PFSK-1 (cell line): ENCODE measurements around the gene PAPLN.

Experiments
- FOXP2 ChIP-seq: optimal IDR thresholded peaks from 2 replicates; pipeline ENCODE3; 2011; ENCODE audit warnings: borderline replicate concordance, control low read depth, inconsistent platforms; ENCODE audit not compliant: insufficient read depth; ENCODE audit errors: extremely low read length, extremely low read depth
- POLR2AphosphoS5 ChIP-seq: IDR thresholded peaks from 2 replicates; pipeline ENCODE4 v1.6.1; 2012; ENCODE audit warnings: low read depth, mild to moderate bottlenecking, control low read depth, low read length, moderate library complexity
- REST ChIP-seq, 2 experiments: IDR thresholded peaks; 2 replicates each; pipeline versions ENCODE4 v1.6.1 to v1.8.0; 2011 to 2012; ENCODE audit warnings: low read depth in 2 of 2, low read length in 2 of 2, control low read depth in 1 of 2, inconsistent platforms in 1 of 2, mild to moderate bottlenecking in 1 of 2, moderate library complexity in 1 of 2; ENCODE audit not compliant: insufficient read depth in 1 of 2
- SIN3A ChIP-seq: IDR thresholded peaks from 2 replicates; pipeline ENCODE4 v1.6.1; 2012; ENCODE audit warnings: mild to moderate bottlenecking, low read length, moderate library complexity, borderline replicate concordance; ENCODE audit not compliant: insufficient read depth
- TAF1 ChIP-seq: IDR thresholded peaks from 2 replicates; pipeline ENCODE4 v1.6.1; 2012; ENCODE audit warnings: low read length, control low read depth, borderline replicate concordance; ENCODE audit not compliant: insufficient read depth

Gene PAPLN

GRCh38 chr14:73231981-73232851 is 5.1 kb upstream of the PAPLN start:
- no peak for TF ChIP-seq POLR2AphosphoS5
- TF ChIP-seq REST (IDR thresholded peaks at IDR 0.05; ENCODE audit: insufficient read depth in 1 of 2, low read depth in 2 of 2, low read length in 2 of 2), result no peak
- no peak for TF ChIP-seq TAF1
- TF ChIP-seq SIN3A, result no peak
- no peak for TF ChIP-seq FOXP2

- TF ChIP-seq FOXP2, result no peak
- TF ChIP-seq REST (IDR thresholded peaks at IDR 0.05; ENCODE audit: insufficient read depth in 1 of 2, low read depth in 2 of 2, low read length in 2 of 2), result no peak
- no peak for TF ChIP-seq SIN3A
- no peak for TF ChIP-seq POLR2AphosphoS5
Measured at GRCh38 chr14:73232984-73233383, 4.3 kb upstream of the PAPLN start.

DNA sequence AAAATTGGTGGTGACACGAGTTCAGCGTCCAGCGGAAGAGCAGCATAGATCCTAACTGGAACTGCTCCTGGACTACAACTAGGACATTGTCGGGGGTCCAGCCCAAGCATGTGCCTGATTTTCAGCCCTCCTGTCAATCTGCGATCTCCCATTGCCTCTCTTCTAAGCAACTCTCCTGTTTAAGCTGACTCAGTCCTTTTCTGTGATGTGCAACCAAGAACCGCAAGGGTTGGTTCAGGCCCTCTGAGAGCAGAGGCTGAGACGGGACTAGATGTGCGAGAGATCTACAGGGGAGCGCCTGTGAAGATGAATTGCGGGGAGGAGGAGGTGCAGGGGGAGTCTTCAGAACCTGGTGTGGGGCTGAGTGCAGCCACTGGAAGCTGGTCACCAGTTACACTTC is 3.7 kb upstream of the PAPLN start:
- TF ChIP-seq FOXP2, result no peak
- TF ChIP-seq SIN3A, result no peak
- TF ChIP-seq POLR2AphosphoS5, result no peak
- TF ChIP-seq TAF1, result no peak
- no peak for TF ChIP-seq REST (IDR thresholded peaks at IDR 0.05; ENCODE audit: insufficient read depth in 1 of 2, low read depth in 2 of 2, low read length in 2 of 2)

DNA sequence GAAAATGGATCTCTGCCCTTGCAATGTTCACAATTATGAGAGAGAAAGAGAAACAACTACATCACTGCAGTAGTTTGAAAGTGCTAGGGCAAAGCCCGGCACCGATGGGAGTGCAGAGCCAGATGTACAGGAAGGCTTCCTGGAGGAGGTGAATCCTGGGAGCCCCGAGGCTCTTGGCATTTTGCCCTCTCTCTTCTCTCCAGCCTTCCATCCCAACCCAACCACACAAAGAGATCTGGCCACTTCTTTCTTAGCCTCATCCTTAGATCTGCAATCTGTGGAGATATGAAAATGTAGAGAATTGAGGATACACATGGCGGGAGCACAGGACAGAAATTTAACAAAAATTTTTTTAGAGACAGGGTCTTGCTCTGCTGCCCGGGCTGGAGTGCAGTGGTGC is 3.3 kb upstream of the PAPLN start:
- TF ChIP-seq TAF1, result no peak
- TF ChIP-seq POLR2AphosphoS5, result no peak
- no peak for TF ChIP-seq SIN3A
- no peak for TF ChIP-seq FOXP2
- TF ChIP-seq REST (IDR thresholded peaks at IDR 0.05; ENCODE audit: insufficient read depth in 1 of 2, low read depth in 2 of 2, low read length in 2 of 2), result no peak
